Endometrium (tissue), 2 donors: ENCODE data around the gene KCNJ16.
"Not testable (repeated sequence)": the region's sequence is repeated elsewhere in the genome, so short reads cannot be mapped to it uniquely, and the experiment has no call there.

ENCODE experiments used
- FAIRE-seq: peaks from 2 replicates; lab custom pipeline; 2012; peaks lifted over from hg19 to GRCh38; lab: Jason Lieb, UNC
- donor health status: control.
- donor health status: control.

The KCNJ16 gene

GRCh38 chr17:70074956-70075355 lies at the start of gene KCNJ16:
Gene KCNJ16 (plus strand): TSS chr17:70075225. CDS start chr17:70132088, 56,863 bp downstream.
- FAIRE-seq, result no peak

GRCh38 chr17:70028397-70028796 lies 46.6 kb upstream of the KCNJ16 start:
- FAIRE-seq, result no peak

GRCh38 chr17:70028978-70029767 lies 45.9 kb upstream of the KCNJ16 start:
- FAIRE-seq, result no peak

GRCh38 chr17:70030371-70030770 lies 44.7 kb upstream of the KCNJ16 start:
- FAIRE-seq, result no peak

GRCh38 chr17:70031341-70031740 lies 43.7 kb upstream of the KCNJ16 start:
- FAIRE-seq, result no peak

GRCh38 chr17:70033165-70033564 lies 41.9 kb upstream of the KCNJ16 start:
- FAIRE-seq, result no peak

GRCh38 chr17:70034158-70034557 lies 40.9 kb upstream of the KCNJ16 start:
- FAIRE-seq, result no peak

GRCh38 chr17:70037498-70037897 lies 37.5 kb upstream of the KCNJ16 start:
- no peak for FAIRE-seq

- no peak for FAIRE-seq
Measured at GRCh38 chr17:70040336-70040735, 34.7 kb upstream of the KCNJ16 start.

GRCh38 chr17:70041061-70041460 lies 34.0 kb upstream of the KCNJ16 start:
- no peak for FAIRE-seq

GRCh38 chr17:70041540-70041939 lies 33.5 kb upstream of the KCNJ16 start:
- FAIRE-seq, result no peak

GRCh38 chr17:70045780-70046179 lies 29.2 kb upstream of the KCNJ16 start:
- FAIRE-seq, result not testable (repeated sequence)

GRCh38 chr17:70047619-70048419 lies 27.2 kb upstream of the KCNJ16 start:
- no peak for FAIRE-seq

- no peak for FAIRE-seq
Measured at GRCh38 chr17:70049801-70050591, 25.0 kb upstream of the KCNJ16 start.

- no peak for FAIRE-seq
Measured at GRCh38 chr17:70050931-70051330, 24.1 kb upstream of the KCNJ16 start.

GRCh38 chr17:70053241-70054234 lies 21.5 kb upstream of the KCNJ16 start:
- FAIRE-seq, result no peak

GRCh38 chr17:70055000-70055399 lies 20.0 kb upstream of the KCNJ16 start:
- no peak for FAIRE-seq

- FAIRE-seq, result no peak
Measured at GRCh38 chr17:70059071-70059470, 16.0 kb upstream of the KCNJ16 start.

- FAIRE-seq, result no peak
Measured at GRCh38 chr17:70059649-70060048, 15.4 kb upstream of the KCNJ16 start.

GRCh38 chr17:70060415-70060814 lies 14.6 kb upstream of the KCNJ16 start:
- no peak for FAIRE-seq

- FAIRE-seq, result no peak
Measured at GRCh38 chr17:70067134-70067533, 7.9 kb upstream of the KCNJ16 start.
